HepG2 (cell line): ENCODE results near the gene ETV6. TPM values are rescaled to one million over a fixed set of nuclear protein-coding genes. Genes with fewer than 3 reads are reported as not detected.

Experiments
- ATAC-seq: fragments of 200-7000 bp; cut with Tn5 transposase; 3 replicates; pipeline ENCODE4 v1.9.1; 2020; ENCODE audit warnings: mild to moderate bottlenecking, moderate library complexity
- BruUV-seq: library from RNA; stranded (reverse); fragments of 400-500 nt; replicated peaks from 2 replicates; lab custom pipeline; 2021; lab: Mats Ljungman, UMichigan
- CTCF ChIA-PET: fragments of 300-600 bp; formaldehyde crosslinking; extraction: SDS; loops from one replicate; lab custom pipeline; 2021; ENCODE audit warnings: low total read pairs, inconsistent platforms, low intra/inter-chr PET ratio; lab: Yijun Ruan, JAX
- POLR2A ChIA-PET: fragments of 350-600 bp; sonication (Branson Sonifier 250); formaldehyde crosslinking; loops from one replicate; lab custom pipeline; 2020; ENCODE audit warnings: antibody characterized with exemption, inconsistent platforms; lab: Yijun Ruan, JAX
- DNase-seq: peaks from one replicate; pipeline ENCODE4 v3.0.0-alpha.2; 2015; ENCODE audit warnings: low spot score
- FAIRE-seq: peaks from 3 replicates; lab custom pipeline; 2011; peaks lifted over from hg19 to GRCh38; lab: Jason Lieb, UNC
- H2AFZ ChIP-seq: one replicate; pipeline ENCODE4 v1.6.1; 2011; ENCODE audit warnings: low read length, inconsistent platforms
- H3K27ac ChIP-seq: fragments of 300-600 bp; 3 replicates; pipeline ENCODE4 v1.8.0; 2011; ENCODE audit warnings: mixed run types, mild to moderate bottlenecking, mixed read lengths, low read length, inconsistent platforms; ENCODE audit not compliant: insufficient read depth; ENCODE audit errors: extremely low read length
- H3K27me3 ChIP-seq, 2 experiments: fragments of 200-600 bp in 1 of 2; 2 replicates in 1 of 2; 3 replicates in 1 of 2; pipeline versions ENCODE4 v1.6.0 to v1.8.0; 2011; ENCODE audit warnings: low read length in 2 of 2, mild to moderate bottlenecking in 2 of 2, moderate library complexity in 2 of 2, inconsistent platforms in 1 of 2; ENCODE audit not compliant: insufficient read depth in 2 of 2, control insufficient read depth in 1 of 2
- H3K36me3 ChIP-seq, 2 experiments: fragments of 200-600 bp in 1 of 2; replicated peaks in 1 of 2; 2 replicates in 1 of 2; 3 replicates in 1 of 2; pipeline versions ENCODE4 v1.5.1 to v1.8.0; 2011; ENCODE audit warnings: low read length in 2 of 2, inconsistent platforms in 1 of 2; ENCODE audit not compliant: insufficient read depth in 2 of 2, control insufficient read depth in 1 of 2
- H3K4me1 ChIP-seq: 2 replicates; pipeline ENCODE4 v1.5.1; 2012; ENCODE audit warnings: low read length, inconsistent platforms; ENCODE audit not compliant: insufficient read depth
- H3K4me2 ChIP-seq: 2 replicates; pipeline ENCODE4 v1.6.0; 2011; ENCODE audit warnings: low read depth, low read length, inconsistent platforms
- H3K4me3 ChIP-seq, 3 experiments: fragments of 200-600 bp in 1 of 3; sonication (generic), shearing (Covaris generic) in 1 of 3; replicated peaks in 1 of 3; 2 replicates each; pipeline ENCODE4 v1.5.1; 2011 to 2016; ENCODE audit warnings: low read length in 3 of 3, inconsistent platforms in 2 of 3, low read depth in 2 of 3, mild to moderate bottlenecking in 2 of 3, control low read depth in 1 of 3, mixed read lengths in 1 of 3; ENCODE audit not compliant: insufficient read depth in 1 of 3
- H3K79me2 ChIP-seq: one replicate; pipeline ENCODE4 v1.6.1; 2011; ENCODE audit warnings: low read length, inconsistent platforms; ENCODE audit not compliant: insufficient read depth
- H3K9ac ChIP-seq: 2 replicates; pipeline ENCODE4 v1.6.0; 2011; ENCODE audit warnings: mild to moderate bottlenecking, low read depth, low read length, inconsistent platforms; ENCODE audit not compliant: insufficient read depth
- H3K9me3 ChIP-seq: 2 replicates; pipeline ENCODE4 v1.5.1; 2012; ENCODE audit warnings: mild to moderate bottlenecking, low read length
- H4K20me1 ChIP-seq: 2 replicates; pipeline ENCODE4 v1.6.0; 2011; ENCODE audit warnings: inconsistent platforms, mild to moderate bottlenecking, low read length, moderate library complexity; ENCODE audit not compliant: insufficient read depth
- CEBPG ChIP-seq: IDR thresholded peaks from 2 replicates; pipeline ENCODE4 v1.6.1; 2016
- HES4 ChIP-seq: sonication (generic); formaldehyde crosslinking; IDR thresholded peaks from 2 replicates; pipeline ENCODE4 v1.9.0; 2021; ENCODE audit warnings: mild to moderate bottlenecking, missing genetic modification reagents, borderline replicate concordance
- IKZF4 ChIP-seq: sonication (generic); formaldehyde crosslinking; IDR thresholded peaks from 2 replicates; pipeline ENCODE4 v1.5.1; 2020; ENCODE audit warnings: borderline replicate concordance, mild to moderate bottlenecking, low read depth, missing genetic modification reagents; ENCODE audit errors: not compliant biosample characterization
- MED1 ChIP-seq: sonication (generic); formaldehyde crosslinking; IDR thresholded peaks from 2 replicates; pipeline ENCODE4 v1.4.0; 2020; ENCODE audit warnings: missing genetic modification reagents
- ZNF121 ChIP-seq: sonication (generic); formaldehyde crosslinking; IDR thresholded peaks from 2 replicates; pipeline ENCODE4 v1.5.0; 2020; ENCODE audit warnings: mild to moderate bottlenecking, missing genetic modification reagents
- ZNF160 ChIP-seq: sonication (generic); formaldehyde crosslinking; IDR thresholded peaks from 2 replicates; pipeline ENCODE4 v1.8.0; 2022; ENCODE audit warnings: mild to moderate bottlenecking, inconsistent platforms, missing genetic modification reagents
- ZNF383 ChIP-seq: sonication (generic); formaldehyde crosslinking; IDR thresholded peaks from 2 replicates; pipeline ENCODE4 v1.4.0; 2020; ENCODE audit warnings: missing genetic modification reagents, mild to moderate bottlenecking, borderline replicate concordance
- ZNF660 ChIP-seq: sonication (generic); formaldehyde crosslinking; IDR thresholded peaks from 2 replicates; pipeline ENCODE4 v1.5.1; 2020; ENCODE audit warnings: mild to moderate bottlenecking, low read depth, missing genetic modification reagents, borderline replicate concordance
- whole genome bisulfite sequencing: methylation state at CpG from one replicate; pipeline ENCODE4 v1.1.6; 2017; ENCODE audit warnings: low lambda C conversion rate; 5-methylcytosine and 5-hydroxymethylcytosine counted together
- in situ Hi-C: cut with HindIII; loops from 2 replicates; pipeline ENCODE4 v1.10.0; 2017; ENCODE audit warnings: low pct_unique_long_range_greater_than_20kb; ENCODE audit not compliant: extremely low pct_ligation_motif_present
- intact Hi-C: fragments of 100-400 bp; cut with micrococcal nuclease; formaldehyde crosslinking; loops from one replicate; pipeline ENCODE4 v1.10.0; 2022; ENCODE audit not compliant: unreplicated experiment
- polyA plus RNA-seq, 8 experiments: library from polyadenylated mRNA; depleted of rRNA in 3 of 8; stranded (reverse) in 7 of 8; unstranded in 1 of 8; fragments of >200 nt; fragmentation: Illumina TruSeq in 4 of 8; extraction: Trizol in 4 of 8; gene quantifications; 2 replicates each; pipeline versions ENCODE4 v1.2.1 to v1.2.3, GENCODE V29; 2011 to 2016; ENCODE audit warnings: low read depth in 4 of 8, missing spikeins in 1 of 8, mixed read lengths in 1 of 8; ENCODE audit not compliant: insufficient read depth in 1 of 8
- total RNA-seq, 5 experiments: library from RNA; depleted of rRNA; stranded (reverse); fragments of >200 nt; fragmentation: Illumina TruSeq; extraction: Trizol; gene quantifications; 2 replicates each; pipeline ENCODE4 v1.2.3, GENCODE V29; 2016; ENCODE audit warnings: low read depth in 1 of 5
- TF ChIP-seq, protein P1 (sequence below): sonication (generic); formaldehyde crosslinking; IDR thresholded peaks from 2 replicates; pipeline ENCODE4 v1.5.1; 2020; ENCODE audit warnings: missing genetic modification reagents, mild to moderate bottlenecking, borderline replicate concordance
- TF ChIP-seq, protein P2 (sequence below): IDR thresholded peaks from 2 replicates; pipeline ENCODE4 v1.6.1; 2016; ENCODE audit warnings: missing compliant biosample characterization, missing genetic modification reagents, borderline replicate concordance
- TF ChIP-seq, protein P3 (sequence below): sonication (generic); formaldehyde crosslinking; IDR thresholded peaks from 2 replicates; pipeline ENCODE4 v1.4.0; 2020; ENCODE audit warnings: missing genetic modification reagents, borderline replicate concordance
- TF ChIP-seq, protein P4 (sequence below): IDR thresholded peaks from 2 replicates; pipeline ENCODE4 v1.6.1; 2012; ENCODE audit warnings: low read depth, low read length, improper control_type of control experiment

The ETV6 gene
- total and polyA plus RNA-seq, 2 of the 13 experiments (the other 11 are each of a cell fraction or from before 2014, with no cell fraction given): 2.2 to 3.0 TPM

DNA sequence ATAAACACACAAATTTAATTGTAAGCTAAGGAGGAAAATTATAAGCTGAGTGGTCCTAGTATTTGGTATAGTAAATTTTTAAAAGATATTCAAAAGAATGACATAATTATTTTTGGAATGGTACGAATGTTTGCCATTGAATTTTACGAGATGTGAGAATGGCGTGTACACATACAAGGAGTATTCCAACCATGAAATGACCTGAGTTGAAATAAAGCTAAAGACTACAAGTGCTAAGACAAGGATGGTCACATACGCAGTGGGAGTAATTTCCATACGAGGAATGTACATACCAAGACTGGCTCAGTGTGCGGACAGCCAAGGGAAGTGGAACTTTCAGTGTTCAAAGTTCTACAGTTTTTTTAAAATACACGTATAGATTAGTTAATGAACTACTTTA is 21.1 kb upstream of the ETV6 start (continued):
- TF ChIP-seq, protein P1, sequence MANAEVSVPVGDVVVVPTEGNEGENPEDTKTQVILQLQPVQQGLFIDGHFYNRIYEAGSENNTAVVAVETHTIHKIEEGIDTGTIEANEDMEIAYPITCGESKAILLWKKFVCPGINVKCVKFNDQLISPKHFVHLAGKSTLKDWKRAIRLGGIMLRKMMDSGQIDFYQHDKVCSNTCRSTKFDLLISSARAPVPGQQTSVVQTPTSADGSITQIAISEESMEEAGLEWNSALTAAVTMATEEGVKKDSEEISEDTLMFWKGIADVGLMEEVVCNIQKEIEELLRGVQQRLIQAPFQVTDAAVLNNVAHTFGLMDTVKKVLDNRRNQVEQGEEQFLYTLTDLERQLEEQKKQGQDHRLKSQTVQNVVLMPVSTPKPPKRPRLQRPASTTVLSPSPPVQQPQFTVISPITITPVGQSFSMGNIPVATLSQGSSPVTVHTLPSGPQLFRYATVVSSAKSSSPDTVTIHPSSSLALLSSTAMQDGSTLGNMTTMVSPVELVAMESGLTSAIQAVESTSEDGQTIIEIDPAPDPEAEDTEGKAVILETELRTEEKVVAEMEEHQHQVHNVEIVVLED (CRISPR knock-in tag): no peak

DNA sequence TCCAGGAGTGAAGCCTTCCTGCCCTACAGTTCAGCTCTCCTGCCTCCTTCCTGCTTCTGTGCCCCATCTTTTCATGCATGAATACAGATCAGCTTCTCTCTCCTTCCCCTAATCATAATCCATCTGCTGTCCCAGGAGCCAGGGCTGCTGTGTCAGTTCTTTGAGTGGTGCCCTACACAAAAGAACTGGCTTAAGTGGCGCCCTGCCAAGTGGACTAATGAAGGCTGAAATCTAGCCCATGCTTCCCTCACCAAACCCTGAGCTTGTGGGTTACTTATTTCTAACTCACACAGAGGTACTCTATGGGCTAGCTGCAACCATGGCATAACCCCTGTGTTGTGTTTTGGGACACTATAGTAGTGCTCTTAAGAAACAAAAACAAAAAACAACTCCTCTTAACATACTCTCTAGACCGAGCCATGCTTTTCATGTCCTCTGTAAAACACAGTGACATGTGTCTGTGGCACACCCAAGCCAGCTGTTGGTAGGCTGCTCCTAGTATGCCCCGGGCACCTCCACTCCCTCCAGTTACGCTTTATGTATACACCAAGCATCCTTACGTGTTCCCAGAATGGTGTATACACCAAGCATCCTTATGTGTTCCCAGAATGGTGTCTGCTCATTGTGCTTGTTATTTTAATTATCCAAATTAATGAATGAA is 19.3 kb upstream of the ETV6 start:
- Histone ChIP-seq H3K27ac (no peak overlapping the region), H3K27me3 (no peaks in the 10 kb centered on the region), H4K20me1 (no peaks in the 10 kb centered on the region), H3K79me2 (no peaks in the 10 kb centered on the region), H3K36me3 (no peaks in the 10 kb centered on the region), H3K4me2 (no peak overlapping the region), H3K9me3 (no peaks in the 10 kb centered on the region), H3K9ac (no peak overlapping the region), H3K4me1 (peaks cover 21% of the 10 kb centered on the region), H2AFZ (no peak overlapping the region), H3K4me3 (no peak overlapping the region)
- CTCF ChIA-PET: no interaction called here
- BruUV-seq: no TSS peak
- intact Hi-C loops (no loop called here), in situ Hi-C loops (no loop called here)
- POLR2A ChIA-PET: no interaction called here
- TF ChIP-seq CEBPG (CRISPR knock-in tag): no peak
- TF ChIP-seq, protein P2, sequence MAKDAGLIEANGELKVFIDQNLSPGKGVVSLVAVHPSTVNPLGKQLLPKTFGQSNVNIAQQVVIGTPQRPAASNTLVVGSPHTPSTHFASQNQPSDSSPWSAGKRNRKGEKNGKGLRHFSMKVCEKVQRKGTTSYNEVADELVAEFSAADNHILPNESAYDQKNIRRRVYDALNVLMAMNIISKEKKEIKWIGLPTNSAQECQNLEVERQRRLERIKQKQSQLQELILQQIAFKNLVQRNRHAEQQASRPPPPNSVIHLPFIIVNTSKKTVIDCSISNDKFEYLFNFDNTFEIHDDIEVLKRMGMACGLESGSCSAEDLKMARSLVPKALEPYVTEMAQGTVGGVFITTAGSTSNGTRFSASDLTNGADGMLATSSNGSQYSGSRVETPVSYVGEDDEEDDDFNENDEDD (CRISPR knock-in tag): no peak
- no peak for TF ChIP-seq ZNF660 (CRISPR knock-in tag)
- no peak for TF ChIP-seq ZNF160
- TF ChIP-seq IKZF4 (CRISPR knock-in tag): no peak
- TF ChIP-seq ZNF383 (CRISPR knock-in tag): no peak
- TF ChIP-seq, protein P3, sequence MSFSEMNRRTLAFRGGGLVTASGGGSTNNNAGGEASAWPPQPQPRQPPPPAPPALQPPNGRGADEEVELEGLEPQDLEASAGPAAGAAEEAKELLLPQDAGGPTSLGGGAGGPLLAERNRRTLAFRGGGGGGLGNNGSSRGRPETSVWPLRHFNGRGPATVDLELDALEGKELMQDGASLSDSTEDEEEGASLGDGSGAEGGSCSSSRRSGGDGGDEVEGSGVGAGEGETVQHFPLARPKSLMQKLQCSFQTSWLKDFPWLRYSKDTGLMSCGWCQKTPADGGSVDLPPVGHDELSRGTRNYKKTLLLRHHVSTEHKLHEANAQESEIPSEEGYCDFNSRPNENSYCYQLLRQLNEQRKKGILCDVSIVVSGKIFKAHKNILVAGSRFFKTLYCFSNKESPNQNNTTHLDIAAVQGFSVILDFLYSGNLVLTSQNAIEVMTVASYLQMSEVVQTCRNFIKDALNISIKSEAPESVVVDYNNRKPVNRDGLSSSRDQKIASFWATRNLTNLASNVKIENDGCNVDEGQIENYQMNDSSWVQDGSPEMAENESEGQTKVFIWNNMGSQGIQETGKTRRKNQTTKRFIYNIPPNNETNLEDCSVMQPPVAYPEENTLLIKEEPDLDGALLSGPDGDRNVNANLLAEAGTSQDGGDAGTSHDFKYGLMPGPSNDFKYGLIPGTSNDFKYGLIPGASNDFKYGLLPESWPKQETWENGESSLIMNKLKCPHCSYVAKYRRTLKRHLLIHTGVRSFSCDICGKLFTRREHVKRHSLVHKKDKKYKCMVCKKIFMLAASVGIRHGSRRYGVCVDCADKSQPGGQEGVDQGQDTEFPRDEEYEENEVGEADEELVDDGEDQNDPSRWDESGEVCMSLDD (CRISPR knock-in tag): no peak
- TF ChIP-seq ZNF121: no peak
- no peak for TF ChIP-seq HES4 (CRISPR knock-in tag)
- TF ChIP-seq, protein P4, sequence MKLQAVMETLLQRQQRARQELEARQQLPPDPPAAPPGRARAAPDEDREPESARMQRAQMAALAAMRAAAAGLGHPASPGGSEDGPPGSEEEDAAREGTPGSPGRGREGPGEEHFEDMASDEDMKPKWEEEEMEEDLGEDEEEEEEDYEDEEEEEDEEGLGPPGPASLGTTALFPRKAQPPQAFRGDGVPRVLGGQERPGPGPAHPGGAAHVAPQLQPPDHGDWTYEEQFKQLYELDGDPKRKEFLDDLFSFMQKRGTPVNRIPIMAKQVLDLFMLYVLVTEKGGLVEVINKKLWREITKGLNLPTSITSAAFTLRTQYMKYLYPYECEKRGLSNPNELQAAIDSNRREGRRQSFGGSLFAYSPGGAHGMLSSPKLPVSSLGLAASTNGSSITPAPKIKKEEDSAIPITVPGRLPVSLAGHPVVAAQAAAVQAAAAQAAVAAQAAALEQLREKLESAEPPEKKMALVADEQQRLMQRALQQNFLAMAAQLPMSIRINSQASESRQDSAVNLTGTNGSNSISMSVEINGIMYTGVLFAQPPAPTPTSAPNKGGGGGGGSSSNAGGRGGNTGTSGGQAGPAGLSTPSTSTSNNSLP: no peak
- no peak for TF ChIP-seq MED1 (CRISPR knock-in tag)
- FAIRE-seq (no peak), DNase-seq (no peak), ATAC-seq (no peak)
- WGBS: 36% methylated on average over 5 of the region's 5 CpGs
